Stimulated activated CD4-positive, alpha-beta T cell treated with anti-CD3 and anti-CD28 coated beads, Interleukin-4, amount 100 ng/mL, for 48 hours (primary cell): ENCODE results near the gene MACROD1.

Experiments
- DNase-seq, 2 donors: peaks; one replicate each; pipeline ENCODE4 v3.0.0-alpha.2; 2020; ENCODE audit warnings: low read depth in 2 of 2

Gene MACROD1

GRCh38 chr11:64113462-64113780, 52.5 kb downstream of the MACROD1 start:
- no peak for DNase-seq

GRCh38 chr11:64112771-64113461, 53.0 kb downstream of the MACROD1 start:
- no peak for DNase-seq

GRCh38 chr11:64110465-64111375, 55.2 kb downstream of the MACROD1 start:
- DNase-seq = no peak

- DNase-seq = no peak
Measured at GRCh38 chr11:64109332-64109731, 56.6 kb downstream of the MACROD1 start.

GRCh38 chr11:64107303-64107702, 58.6 kb downstream of the MACROD1 start:
- no peak for DNase-seq

GRCh38 chr11:64104632-64105031, 61.3 kb downstream of the MACROD1 start:
- no peak for DNase-seq

- DNase-seq = no peak
Measured at GRCh38 chr11:64103277-64103985, 62.5 kb downstream of the MACROD1 start.

GRCh38 chr11:64102005-64102738, 63.7 kb downstream of the MACROD1 start:
- DNase-seq = no peak

GRCh38 chr11:64101461-64101860, 64.5 kb downstream of the MACROD1 start:
- DNase-seq = no peak

GRCh38 chr11:64100782-64101353, 65.0 kb downstream of the MACROD1 start:
- no peak for DNase-seq

GRCh38 chr11:64100360-64100759, 65.6 kb downstream of the MACROD1 start:
- DNase-seq = no peak

- DNase-seq = no peak
Measured at GRCh38 chr11:64099436-64099835, 66.5 kb downstream of the MACROD1 start.

- no peak for DNase-seq
Measured at GRCh38 chr11:64098318-64098831, 67.5 kb downstream of the MACROD1 start.

- DNase-seq = no peak
Measured at GRCh38 chr11:64097468-64098317, 68.2 kb downstream of the MACROD1 start.

GRCh38 chr11:64096835-64097234, 69.1 kb downstream of the MACROD1 start:
- DNase-seq = no peak

GRCh38 chr11:64095949-64096348, 70.0 kb downstream of the MACROD1 start:
- DNase-seq = no peak

- no peak for DNase-seq
Measured at GRCh38 chr11:64095273-64095817, 70.6 kb downstream of the MACROD1 start.

GRCh38 chr11:64094463-64095260, 71.3 kb downstream of the MACROD1 start:
- DNase-seq = no peak
